Smooth muscle cell (in vitro differentiated cells): ENCODE results near the gene NCK2. TPM values are rescaled to one million over a fixed set of nuclear protein-coding genes. Genes with fewer than 3 reads are reported as not detected.

Experiments used
- DNase-seq: peaks from one replicate; lab custom pipeline; 2025; ENCODE audit not compliant: unreplicated experiment; lab: John Stamatoyannopoulos, UW
- H2AFZ ChIP-seq: fragments of 200-600 bp; sonication (generic); 2 replicates; pipeline ENCODE4 v1.6.0; 2016; ENCODE audit warnings: antibody characterized with exemption, low read depth, mild to moderate bottlenecking
- H3F3A ChIP-seq: fragments of 200-600 bp; sonication (generic); 2 replicates; pipeline ENCODE4 v1.6.0; 2017; ENCODE audit warnings: antibody characterized with exemption, low read depth
- H3K27ac ChIP-seq: fragments of 200-600 bp; sonication (generic); 2 replicates; pipeline ENCODE4 v1.5.1; 2016; ENCODE audit warnings: low read depth, mild to moderate bottlenecking
- H3K27me3 ChIP-seq: fragments of 200-600 bp; sonication (generic); 2 replicates; pipeline ENCODE4 v1.6.1; 2016; ENCODE audit warnings: low read depth, mild to moderate bottlenecking
- H3K36me3 ChIP-seq: fragments of 200-600 bp; sonication (generic); 2 replicates; pipeline ENCODE4 v1.5.1; 2016; ENCODE audit warnings: low read depth
- H3K4me1 ChIP-seq: fragments of 200-600 bp; sonication (generic); 2 replicates; pipeline ENCODE4 v1.5.1; 2016; ENCODE audit warnings: low read depth
- H3K4me2 ChIP-seq: fragments of 200-600 bp; sonication (generic); 2 replicates; pipeline ENCODE4 v1.6.0; 2016; ENCODE audit warnings: mild to moderate bottlenecking
- H3K4me3 ChIP-seq: fragments of 200-600 bp; sonication (generic); 2 replicates; pipeline ENCODE4 v1.5.1; 2016; ENCODE audit warnings: mild to moderate bottlenecking
- H3K79me2 ChIP-seq: fragments of 200-600 bp; sonication (generic); 2 replicates; pipeline ENCODE4 v1.6.0; 2016; ENCODE audit warnings: low read depth, mild to moderate bottlenecking
- H3K9ac ChIP-seq: fragments of 200-600 bp; sonication (generic); 2 replicates; pipeline ENCODE4 v1.6.0; 2016; ENCODE audit warnings: low read depth
- H3K9me3 ChIP-seq: fragments of 200-600 bp; sonication (generic); replicated peaks from 2 replicates; pipeline ENCODE4 v1.5.1; 2016; ENCODE audit warnings: low read depth
- H4K20me1 ChIP-seq: fragments of 200-600 bp; sonication (generic); 2 replicates; pipeline ENCODE4 v1.6.0; 2016; ENCODE audit warnings: low read depth
- CTCF ChIP-seq: fragments of 200-600 bp; sonication (generic); IDR thresholded peaks from 2 replicates; pipeline ENCODE4 v1.5.1; 2017; ENCODE audit warnings: borderline replicate concordance, mild to moderate bottlenecking, antibody characterized with exemption; ENCODE audit not compliant: insufficient read depth, poor library complexity, severe bottlenecking
- WGBS: methylation state at CpG from one replicate; pipeline ENCODE4 v1.1.7; 2016; ENCODE audit warnings: low lambda C conversion rate; 5-methylcytosine and 5-hydroxymethylcytosine counted together
- polyA plus RNA-seq: library from polyadenylated mRNA; unstranded; fragments of >200 nt; fragmentation: Nextera tagmentation; extraction: Ambion mirVana; gene quantifications from 2 replicates; pipeline ENCODE4 v1.2.1, GENCODE V29; 2016
- total RNA-seq: library from RNA; depleted of rRNA; stranded (reverse); fragments of >200 nt; gene quantifications from 2 replicates; pipeline ENCODE4 v1.2.3, GENCODE V29; 2014

NCK2 gene
- total and polyA plus RNA-seq, 2 experiments from 2014 or later, result 29.0 to 50.5 TPM

DNA sequence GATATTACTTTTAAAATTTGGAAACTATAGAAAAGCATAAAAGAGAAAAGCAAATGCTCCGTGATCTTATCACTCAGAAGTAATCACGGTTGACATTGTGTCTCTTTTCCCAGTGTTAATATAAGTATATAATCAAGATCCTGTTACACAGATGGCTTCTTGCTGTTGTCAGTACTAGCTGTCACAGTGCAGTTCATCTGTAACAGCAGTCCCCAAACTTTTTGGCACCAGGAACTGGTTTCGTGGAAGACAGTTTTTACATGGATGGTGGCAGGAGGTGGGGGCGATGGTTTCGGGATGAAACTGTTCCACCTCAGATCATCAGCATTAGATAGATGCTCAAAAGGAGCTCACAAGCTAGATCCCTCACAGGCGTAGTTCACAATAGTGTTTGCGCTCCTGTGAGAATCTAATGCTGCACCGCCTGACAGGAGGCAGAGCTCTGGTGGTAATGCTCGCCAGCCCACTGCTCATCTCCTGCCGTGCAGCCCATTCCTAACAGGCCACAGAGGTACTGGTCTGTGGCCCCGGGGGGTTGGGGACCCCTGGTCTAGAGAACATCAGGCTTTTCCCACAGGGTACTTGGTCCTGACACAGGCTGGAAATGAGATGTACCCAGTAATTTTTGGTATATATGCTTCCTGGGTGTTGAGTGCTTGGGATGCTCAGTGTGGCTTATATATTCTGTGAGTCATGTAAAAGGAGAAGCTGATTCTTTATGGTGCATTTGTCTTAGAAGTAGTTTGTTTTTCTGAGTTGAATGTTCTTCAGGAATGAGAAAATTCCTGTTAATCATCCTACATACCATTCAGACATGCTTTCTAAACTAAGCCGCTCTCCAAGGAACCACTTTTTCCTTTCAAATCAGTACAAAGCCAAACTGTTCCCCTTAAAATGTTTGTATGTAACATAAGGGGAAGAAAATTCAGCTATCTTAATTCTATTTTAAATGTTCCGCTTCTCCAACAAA, 121.8 kb downstream of the NCK2 start:
- Histone ChIP-seq H3K4me3 (no peak overlapping the region), H3K4me2 (peak overlapping the region; percentile 50), H3K27me3 (no peaks in the 10 kb centered on the region), H3K9ac (no peak overlapping the region), H3K36me3 (no peaks in the 10 kb centered on the region), H3K27ac (peak overlapping the region; percentile 48), H3F3A (no peaks in the 10 kb centered on the region), H3K4me1 (peaks cover 9% of the 10 kb centered on the region), H2AFZ (no peak overlapping the region), H4K20me1 (peaks cover 99% of the 10 kb centered on the region), H3K9me3 (no peaks in the 10 kb centered on the region), H3K79me2 (peaks cover 32% of the 10 kb centered on the region)
- 80% methylated on average over 13 of the region's 13 CpGs for WGBS
- no peak for DNase-seq
- TF ChIP-seq CTCF, result no peak

GRCh38 chr2:105867587-105867986, 122.9 kb downstream of the NCK2 start:
- H3K4me2 ChIP-seq, result no peak overlapping the region
- H3K4me1 ChIP-seq, result peaks cover 9% of the 10 kb centered on the region
- no peak overlapping the region for H3K9ac ChIP-seq
- H3K4me3 ChIP-seq, result no peak overlapping the region
- peaks cover 99% of the 10 kb centered on the region for H4K20me1 ChIP-seq
- H2AFZ ChIP-seq, result no peak overlapping the region
- no peaks in the 10 kb centered on the region for H3K9me3 ChIP-seq
- H3K79me2 ChIP-seq, result peaks cover 33% of the 10 kb centered on the region
- H3K27me3 ChIP-seq, result no peaks in the 10 kb centered on the region
- WGBS, result 94% methylated on average over 7 of the region's 7 CpGs
- no peak for TF ChIP-seq CTCF
- DNase-seq, result no peak
- peak overlapping the region; percentile 48 for H3K27ac ChIP-seq
- H3F3A ChIP-seq, result no peaks in the 10 kb centered on the region
- no peaks in the 10 kb centered on the region for H3K36me3 ChIP-seq

GRCh38 chr2:105868060-105868459, 123.3 kb downstream of the NCK2 start:
- H3K27ac ChIP-seq, result peak overlapping the region; percentile 48

More at GRCh38 chr2:105868060-105868459, 123.3 kb downstream of the NCK2 start:
- H3K27me3 ChIP-seq, result no peaks in the 10 kb centered on the region
- H3K4me2 ChIP-seq, result no peak overlapping the region
- H3K9me3 ChIP-seq, result no peaks in the 10 kb centered on the region
- WGBS, result 96% methylated on average over 6 of the region's 6 CpGs
- H4K20me1 ChIP-seq, result peaks cover 99% of the 10 kb centered on the region
- DNase-seq, result no peak
- peaks cover 9% of the 10 kb centered on the region for H3K4me1 ChIP-seq
- H3F3A ChIP-seq, result no peaks in the 10 kb centered on the region
- H3K36me3 ChIP-seq, result no peaks in the 10 kb centered on the region
- H3K4me3 ChIP-seq, result no peak overlapping the region
- no peak overlapping the region for H3K9ac ChIP-seq
- peaks cover 36% of the 10 kb centered on the region for H3K79me2 ChIP-seq
- no peak overlapping the region for H2AFZ ChIP-seq
- no peak for TF ChIP-seq CTCF
